Activated naive CD8-positive, alpha-beta T cell treated with anti-CD3 and anti-CD28 coated beads for 36 hours (primary cell): ENCODE data around the gene CRBN. TPM values are rescaled to one million over a fixed set of nuclear protein-coding genes. Genes with fewer than 3 reads are reported as not detected.

Source experiments
- DNase-seq: peaks from one replicate; pipeline ENCODE4 v3.0.0; 2021
- H3K27ac Mint-ChIP-seq: one replicate; pipeline ENCODE4 v1.8.0; 2022; ENCODE audit warnings: mild to moderate bottlenecking, moderate library complexity, mixed read lengths
- H3K27me3 Mint-ChIP-seq: one replicate; pipeline ENCODE4 v1.8.0; 2022; ENCODE audit warnings: mild to moderate bottlenecking, mixed read lengths
- H3K36me3 Mint-ChIP-seq: one replicate; pipeline ENCODE4 v1.8.0; 2021; ENCODE audit warnings: mild to moderate bottlenecking, mixed read lengths
- H3K4me1 Mint-ChIP-seq: one replicate; pipeline ENCODE4 v1.8.0; 2021; ENCODE audit warnings: mixed read lengths
- H3K4me3 Mint-ChIP-seq: one replicate; pipeline ENCODE4 v1.8.0; 2022; ENCODE audit warnings: mild to moderate bottlenecking, moderate library complexity, mixed read lengths
- H3K9me3 Mint-ChIP-seq: one replicate; pipeline ENCODE4 v1.8.0; 2022; ENCODE audit warnings: mixed read lengths
- total RNA-seq, 2 experiments: library from RNA; stranded (reverse); gene quantifications; one replicate each; pipeline ENCODE4 v1.2.3, GENCODE V29; 2021

The CRBN gene
- total RNA-seq, 2 experiments from 2014 or later = 37.7 to 43.6 TPM

DNA sequence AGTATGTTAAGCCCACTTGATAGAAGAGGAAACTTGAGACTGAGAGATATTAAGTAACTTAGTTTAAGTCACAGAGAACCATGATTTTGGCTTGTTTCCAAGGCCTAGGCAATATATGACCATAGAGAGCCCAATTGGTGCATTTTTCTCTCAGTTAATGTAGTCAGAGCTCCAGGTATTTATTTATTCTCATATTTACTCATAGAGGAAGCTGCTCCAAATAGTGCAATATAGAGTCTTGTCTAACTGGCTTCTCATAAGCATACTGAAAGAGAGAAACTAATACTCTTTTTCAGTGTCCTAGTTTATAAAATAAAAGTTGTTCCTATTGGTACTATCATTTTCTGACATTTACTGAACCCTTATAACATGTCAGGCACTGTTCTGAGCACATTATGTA lies 37.6 kb downstream of the CRBN start:
- H3K27ac Mint-ChIP-seq = no peak overlapping the region
- no peaks in the 10 kb centered on the region for H3K9me3 Mint-ChIP-seq
- DNase-seq = no peak
- H3K4me3 Mint-ChIP-seq = no peak overlapping the region
- H3K4me1 Mint-ChIP-seq = peaks cover 22% of the 10 kb centered on the region
- H3K27me3 Mint-ChIP-seq = no peaks in the 10 kb centered on the region
- H3K36me3 Mint-ChIP-seq = peaks cover 54% of the 10 kb centered on the region

DNA sequence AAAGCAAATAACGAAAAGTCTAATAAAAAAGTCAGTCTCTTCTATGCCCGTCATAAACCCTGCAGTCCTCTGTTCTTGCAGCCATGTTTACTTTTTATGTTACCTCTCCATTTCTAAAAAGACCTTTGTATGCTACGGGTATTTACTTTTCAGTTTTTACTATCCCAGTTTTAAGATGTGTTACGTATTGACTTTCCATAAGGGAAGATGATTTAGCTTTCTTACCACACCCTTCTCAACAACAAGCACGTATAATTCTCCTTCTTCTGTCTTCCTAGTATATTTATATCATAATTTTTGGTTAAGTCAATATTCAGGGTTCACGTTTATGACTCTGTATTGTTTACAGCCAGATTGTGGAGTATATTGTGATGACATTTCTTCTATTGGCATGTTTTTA lies 42.0 kb downstream of the CRBN start:
- no peak overlapping the region for H3K27ac Mint-ChIP-seq

DNA sequence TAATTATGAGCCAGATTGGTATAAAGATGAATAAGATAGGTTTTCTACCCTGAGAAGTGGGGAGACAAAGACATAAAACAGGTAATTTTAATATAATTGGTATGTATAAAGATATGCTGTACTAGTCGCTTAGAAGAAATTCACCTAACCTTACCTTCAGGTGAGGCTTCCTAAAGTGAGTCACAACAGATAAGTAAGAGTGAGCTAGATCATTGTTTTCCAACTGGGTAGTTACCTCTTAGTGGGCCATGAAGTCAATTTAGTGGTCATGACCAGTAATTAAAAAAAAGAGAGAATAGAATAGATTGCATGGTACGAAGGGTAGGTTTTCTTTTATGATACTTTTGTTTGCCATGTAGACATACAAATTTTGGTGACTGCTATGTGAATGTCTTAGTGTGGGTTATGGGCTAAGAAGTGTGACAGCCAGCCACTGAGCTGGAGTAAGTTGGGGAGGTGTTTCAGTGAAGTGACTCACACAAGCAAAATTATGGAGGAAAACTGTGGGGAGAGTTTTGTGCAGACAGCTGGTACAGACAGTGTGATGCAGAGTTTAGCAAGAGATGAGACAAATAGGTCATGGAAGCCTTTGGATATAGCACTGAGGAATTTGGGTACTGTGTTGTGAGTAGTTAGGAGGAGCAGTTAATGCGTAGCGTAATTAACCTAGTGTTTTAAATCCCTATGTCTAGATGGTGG lies 44.6 kb downstream of the CRBN start:
- H3K27ac Mint-ChIP-seq = peak overlapping the region; percentile 9
- H3K36me3 Mint-ChIP-seq = peaks cover 50% of the 10 kb centered on the region
- H3K4me1 Mint-ChIP-seq = peaks cover 48% of the 10 kb centered on the region
- DNase-seq = no peak
- no peaks in the 10 kb centered on the region for H3K9me3 Mint-ChIP-seq
- H3K4me3 Mint-ChIP-seq = no peak overlapping the region
- no peaks in the 10 kb centered on the region for H3K27me3 Mint-ChIP-seq

More for the DNA sequence above, 42.0 kb downstream of the CRBN start:
- Mint-ChIP-seq H3K9me3 (no peaks in the 10 kb centered on the region), H3K36me3 (peaks cover 45% of the 10 kb centered on the region), H3K27me3 (no peaks in the 10 kb centered on the region), H3K4me3 (no peak overlapping the region), H3K4me1 (peaks cover 45% of the 10 kb centered on the region)
- DNase-seq = no peak

DNA sequence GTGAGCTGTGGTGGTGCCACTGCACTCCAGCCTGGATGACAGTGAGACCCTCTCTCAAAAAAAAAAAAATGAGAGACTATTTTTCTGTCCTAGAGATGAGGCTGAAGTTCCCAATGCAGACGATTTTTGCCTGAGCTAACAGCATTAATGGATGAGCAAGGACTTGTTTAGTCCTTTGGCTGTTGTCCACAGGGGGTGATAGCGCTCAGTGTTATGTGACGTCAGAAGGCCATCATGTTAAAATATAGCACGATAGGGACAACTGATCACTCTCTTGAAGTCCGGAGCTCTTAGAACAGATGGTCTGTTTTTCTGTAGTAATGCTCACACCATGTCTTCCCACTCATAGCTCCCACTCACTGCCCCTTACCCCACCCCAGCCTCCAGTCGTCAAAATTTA lies 46.0 kb downstream of the CRBN start:
- Mint-ChIP-seq H3K4me3 (peak overlapping the region; percentile 25), H3K4me1 (peaks cover 50% of the 10 kb centered on the region), H3K27me3 (no peaks in the 10 kb centered on the region), H3K27ac (peak overlapping the region; percentile 76), H3K36me3 (peaks cover 54% of the 10 kb centered on the region), H3K9me3 (no peaks in the 10 kb centered on the region)
- DNase-seq = no peak

DNA sequence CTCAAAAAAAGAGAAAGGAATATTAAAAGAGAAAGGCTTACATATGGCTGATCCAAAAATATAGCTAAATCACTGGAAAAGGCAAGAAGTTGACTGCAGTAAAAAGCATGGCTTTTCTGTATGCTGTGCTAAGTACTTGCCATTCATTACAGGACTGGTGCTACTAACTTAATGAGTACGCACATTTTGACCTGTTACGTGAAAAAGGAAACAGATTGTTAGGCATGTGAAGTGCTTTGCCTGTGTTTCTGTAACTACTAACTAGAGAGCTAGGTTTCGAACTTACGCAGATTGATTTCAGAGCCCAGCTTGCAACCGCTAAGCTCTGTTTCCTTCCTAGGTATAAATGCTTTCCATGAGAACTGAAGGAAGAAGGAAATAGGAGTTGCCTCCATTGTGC lies 49.9 kb downstream of the CRBN start:
- Mint-ChIP-seq H3K9me3 (no peaks in the 10 kb centered on the region), H3K4me1 (peaks cover 41% of the 10 kb centered on the region), H3K27me3 (no peaks in the 10 kb centered on the region), H3K27ac (no peak overlapping the region), H3K4me3 (no peak overlapping the region), H3K36me3 (peaks cover 57% of the 10 kb centered on the region)
- no peak for DNase-seq

DNA sequence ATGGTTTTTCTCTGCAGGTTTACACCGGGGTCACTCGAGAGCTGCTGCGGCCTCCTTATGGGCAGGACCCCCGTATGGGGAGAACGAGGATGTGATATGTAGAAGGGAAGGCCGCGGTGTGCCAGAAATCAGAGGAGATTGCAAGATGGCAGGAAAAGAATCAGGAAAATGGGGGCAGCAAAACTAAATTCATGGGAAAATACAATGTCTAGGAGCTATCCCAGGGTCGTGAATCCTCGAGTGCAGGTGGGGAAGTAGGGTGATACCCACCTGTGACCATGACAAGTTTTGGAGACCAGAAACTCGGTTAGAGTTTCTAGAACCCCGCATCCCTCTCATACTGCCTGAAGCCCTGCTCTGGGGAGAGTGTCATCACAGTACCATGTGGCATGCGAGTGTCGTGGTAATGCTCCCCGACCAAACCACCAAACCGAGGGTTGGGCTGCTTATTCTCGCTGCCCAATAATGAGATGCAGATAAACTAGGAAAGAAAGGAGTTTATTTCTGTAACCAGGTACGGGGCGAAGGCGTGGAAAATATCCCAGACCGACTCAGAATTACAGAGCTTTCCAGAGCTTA lies 52.0 kb downstream of the CRBN start:
- Mint-ChIP-seq H3K9me3 (no peaks in the 10 kb centered on the region), H3K4me1 (peaks cover 24% of the 10 kb centered on the region), H3K36me3 (peaks cover 45% of the 10 kb centered on the region), H3K27me3 (no peaks in the 10 kb centered on the region), H3K4me3 (peak overlapping the region; percentile 97), H3K27ac (peak overlapping the region; percentile 99)
- DNase-seq = peak; percentile 31

DNA sequence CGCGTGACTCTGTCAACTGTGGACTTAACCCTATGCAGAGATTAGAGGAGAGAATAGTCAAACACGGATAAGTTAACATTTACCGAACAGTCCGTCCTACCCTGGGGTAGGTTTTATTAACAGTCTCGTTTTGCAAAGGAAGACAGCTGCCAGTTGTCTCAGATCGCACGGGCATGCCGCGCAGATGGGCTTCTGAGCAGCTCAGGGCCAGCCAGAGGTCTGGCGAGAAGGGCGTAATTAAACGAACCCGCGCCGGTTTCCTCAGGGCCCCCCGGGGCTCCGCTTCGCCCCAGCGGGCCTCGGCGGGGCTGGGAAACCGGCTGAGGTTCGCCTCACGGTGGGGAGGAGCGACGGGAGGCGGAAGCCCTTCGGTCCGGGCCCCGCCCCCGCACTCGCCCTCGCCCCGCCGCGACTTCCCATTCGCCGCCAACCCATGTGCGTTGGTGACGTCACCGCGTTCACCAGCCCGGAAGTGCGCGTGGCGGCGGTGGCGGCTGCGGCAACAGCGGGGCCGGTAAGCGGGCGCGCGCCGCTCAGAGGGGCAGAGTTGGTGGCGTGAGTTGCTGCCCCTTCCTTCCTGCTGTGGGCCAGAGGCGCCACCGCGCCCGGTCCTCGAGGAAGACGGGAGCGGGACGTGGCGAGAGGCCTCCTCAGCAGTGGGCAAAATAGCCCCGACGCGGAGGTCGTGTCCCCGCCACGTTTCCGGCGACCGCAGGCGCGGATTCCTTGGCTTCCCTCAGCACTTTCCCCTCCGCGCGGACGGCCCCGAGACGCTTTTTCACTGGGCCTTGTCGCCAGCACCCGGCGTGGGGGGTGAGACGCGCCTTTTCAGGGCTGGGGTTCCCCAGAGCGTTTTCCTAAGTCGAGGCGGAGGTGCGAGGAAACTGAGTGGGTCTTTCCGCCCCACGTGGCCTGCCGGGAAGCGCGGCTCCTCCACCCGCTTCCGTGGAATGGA lies 52.7 kb downstream of the CRBN start, which contains the start of gene TRNT1:
TRNT1 (plus strand) TSS at position 464 of the 955 bp plus-strand sequence. CDS start 2,101 bp downstream, outside the sequence.
- Mint-ChIP-seq H3K27ac (peak within 1 kb of the TSS; percentile 99), H3K9me3 (no peaks in the 10 kb centered on the region), H3K4me3 (peak within 1 kb of the TSS; percentile 97), H3K36me3 (peaks cover 45% of the 10 kb centered on the region), H3K4me1 (peaks cover 24% of the 10 kb centered on the region), H3K27me3 (no peaks in the 10 kb centered on the region)
- DNase-seq = peak; percentile 96

DNA sequence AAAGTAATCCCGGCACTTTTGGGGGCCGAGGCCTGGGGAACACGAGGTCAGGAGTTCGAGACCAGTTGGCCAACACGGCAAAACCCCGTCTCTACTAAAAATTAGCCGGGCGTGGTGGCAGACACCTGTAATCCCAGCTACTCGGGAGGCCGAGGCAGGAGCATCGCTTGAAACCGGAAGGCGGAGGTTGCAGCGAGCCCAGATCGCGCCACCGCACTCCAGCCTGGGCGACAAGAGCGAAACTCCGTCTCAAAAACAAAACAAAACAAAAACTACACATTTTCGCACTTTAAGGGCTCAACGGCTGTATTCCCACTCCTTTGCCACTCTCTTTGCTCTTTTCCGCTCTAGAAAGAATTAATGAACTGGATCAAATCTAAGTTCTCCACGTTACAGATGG lies 53.5 kb downstream of the CRBN start:
- H3K9me3 Mint-ChIP-seq = no peaks in the 10 kb centered on the region
- DNase-seq = no peak
- H3K27me3 Mint-ChIP-seq = no peaks in the 10 kb centered on the region
- peak overlapping the region; percentile 99 for H3K27ac Mint-ChIP-seq
- peaks cover 40% of the 10 kb centered on the region for H3K36me3 Mint-ChIP-seq
- peaks cover 22% of the 10 kb centered on the region for H3K4me1 Mint-ChIP-seq
- peak overlapping the region; percentile 97 for H3K4me3 Mint-ChIP-seq

DNA sequence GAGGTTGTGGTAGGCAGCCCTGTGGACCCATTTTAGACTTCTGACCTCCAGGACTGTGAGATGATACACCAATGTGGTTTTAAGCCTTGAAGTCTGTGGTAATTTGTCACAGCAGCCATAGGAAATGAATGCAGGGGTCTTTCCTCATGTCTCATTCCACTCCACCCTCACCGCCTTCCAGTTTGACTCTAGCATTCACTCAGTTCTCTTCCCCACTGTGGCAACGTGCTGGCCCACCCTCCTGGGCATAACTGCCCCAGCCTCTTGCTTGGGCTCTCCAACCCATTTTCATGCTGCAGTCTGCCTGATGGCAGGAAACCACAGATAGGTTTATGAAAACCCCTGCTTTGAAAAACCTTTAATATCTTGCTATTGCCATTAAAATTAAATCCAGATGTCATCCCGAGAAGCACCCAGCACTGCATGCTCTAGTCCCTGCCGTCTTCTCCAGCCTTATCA lies 60.1 kb downstream of the CRBN start:
- Mint-ChIP-seq H3K9me3 (no peaks in the 10 kb centered on the region), H3K27ac (no peak overlapping the region), H3K36me3 (no peaks in the 10 kb centered on the region), H3K4me1 (no peaks in the 10 kb centered on the region), H3K4me3 (no peak overlapping the region), H3K27me3 (no peaks in the 10 kb centered on the region)
- no peak for DNase-seq

DNA sequence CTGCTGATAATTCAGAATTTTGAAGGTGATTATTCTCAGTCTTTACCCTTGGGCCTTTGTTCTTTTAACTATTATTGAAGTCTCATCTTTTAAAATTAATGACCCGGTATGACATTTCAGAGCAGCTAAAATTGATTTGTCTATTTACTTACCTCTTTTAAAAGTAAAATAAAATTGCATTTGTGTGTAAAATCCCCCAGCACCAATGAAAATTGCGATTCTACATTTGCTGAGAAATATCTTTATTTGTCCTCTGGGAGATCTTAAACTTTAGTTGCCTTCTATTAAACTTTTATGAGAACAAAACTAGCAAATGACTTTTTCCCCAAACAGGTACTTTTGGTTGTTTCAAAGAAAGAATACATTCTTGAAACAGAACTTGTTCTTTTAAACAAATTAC lies 61.8 kb downstream of the CRBN start:
- H3K27ac Mint-ChIP-seq = no peak overlapping the region
- H3K9me3 Mint-ChIP-seq = no peaks in the 10 kb centered on the region
- DNase-seq = no peak
- H3K4me1 Mint-ChIP-seq = no peaks in the 10 kb centered on the region
- H3K27me3 Mint-ChIP-seq = no peaks in the 10 kb centered on the region
- H3K4me3 Mint-ChIP-seq = no peak overlapping the region
- H3K36me3 Mint-ChIP-seq = no peaks in the 10 kb centered on the region

DNA sequence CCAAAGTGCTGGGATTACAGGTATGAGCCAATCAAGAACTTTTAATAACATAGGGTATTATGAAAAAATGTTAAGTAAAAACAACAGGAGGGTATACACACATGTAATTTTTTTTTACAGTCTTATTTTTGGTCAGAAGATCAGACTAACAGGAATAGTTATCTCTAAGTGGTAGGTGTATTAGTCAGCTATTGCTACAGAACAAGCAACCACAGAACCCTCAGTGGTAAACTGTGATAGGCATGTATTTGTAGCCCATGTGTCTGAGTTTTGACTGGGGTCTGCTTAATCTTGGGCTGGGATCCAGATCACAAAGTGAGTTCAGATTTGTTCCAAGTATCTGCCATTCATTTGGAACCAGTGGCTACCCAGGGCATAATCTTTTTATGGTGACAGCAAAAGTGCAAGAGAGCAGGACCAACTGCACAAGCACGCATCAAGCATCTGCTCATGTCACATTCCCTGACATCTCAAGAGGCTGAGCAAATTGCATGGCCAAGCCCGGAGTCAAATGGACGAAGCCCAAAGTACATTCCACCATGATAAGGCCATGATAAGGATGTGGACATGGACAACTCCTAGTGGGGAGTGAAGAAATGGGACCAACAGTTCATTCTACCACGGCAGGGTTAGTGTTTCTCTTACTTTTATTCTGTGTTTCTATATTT lies 66.3 kb downstream of the CRBN start:
- no peak for DNase-seq
- Mint-ChIP-seq H3K4me1 (peaks cover 4% of the 10 kb centered on the region), H3K9me3 (no peaks in the 10 kb centered on the region), H3K4me3 (no peak overlapping the region), H3K36me3 (no peaks in the 10 kb centered on the region), H3K27ac (no peak overlapping the region), H3K27me3 (peaks cover 5% of the 10 kb centered on the region)

DNA sequence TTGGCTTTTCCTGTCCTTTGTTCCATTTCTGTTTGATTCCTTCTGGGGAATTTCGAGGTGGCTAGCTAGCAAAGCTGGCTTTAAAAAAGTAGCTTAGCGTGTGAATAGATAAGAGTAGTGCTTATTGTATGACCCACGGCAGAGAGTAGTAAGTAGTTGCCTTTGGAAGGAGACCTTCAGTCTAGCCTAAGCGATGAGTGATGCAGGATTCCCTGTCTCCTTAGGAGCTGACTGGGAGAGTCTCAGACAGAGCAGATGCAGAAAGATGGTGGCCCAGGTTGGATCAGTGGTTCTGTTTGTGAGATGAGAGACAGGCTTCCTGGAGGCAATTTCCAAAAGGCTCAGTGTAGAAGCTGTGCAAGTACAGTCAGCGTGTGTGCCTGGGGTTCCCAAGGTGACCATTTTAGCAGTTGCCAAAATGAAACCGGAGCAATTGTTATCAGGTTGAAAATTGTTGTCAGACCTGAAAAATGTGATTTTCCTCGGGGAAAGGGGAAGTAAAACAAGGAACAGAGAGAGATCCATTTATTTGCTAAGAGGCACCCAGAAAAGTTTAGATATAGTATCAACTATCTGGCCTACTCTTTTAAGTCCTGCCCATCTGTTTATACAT lies 68.6 kb downstream of the CRBN start:
- H3K27ac Mint-ChIP-seq = no peak overlapping the region
- H3K36me3 Mint-ChIP-seq = no peaks in the 10 kb centered on the region
- DNase-seq = no peak
- no peaks in the 10 kb centered on the region for H3K9me3 Mint-ChIP-seq
- peaks cover 14% of the 10 kb centered on the region for H3K27me3 Mint-ChIP-seq
- peaks cover 4% of the 10 kb centered on the region for H3K4me1 Mint-ChIP-seq
- H3K4me3 Mint-ChIP-seq = no peak overlapping the region

DNA sequence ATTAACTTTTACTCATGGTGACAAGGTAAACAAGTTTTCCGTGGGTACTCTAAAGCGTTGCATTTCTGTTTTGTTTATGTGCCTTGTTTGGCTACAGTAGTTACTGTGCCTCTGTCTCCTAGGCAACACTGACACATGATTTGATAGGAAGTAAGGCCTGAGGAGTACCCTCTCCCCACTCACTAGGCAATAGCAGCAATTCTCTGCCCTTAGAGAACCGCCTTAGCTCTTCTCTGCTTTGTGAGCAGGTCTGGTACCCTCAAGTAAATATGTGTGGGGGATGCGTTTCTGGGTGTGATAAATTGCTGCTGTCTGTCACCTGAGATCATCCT lies 69.2 kb downstream of the CRBN start, which contains the start of gene IL5RA:
IL5RA (minus strand) TSS at position 76 of the 332 bp plus-strand sequence. CDS start 5,390 bp downstream, outside the sequence.
- H3K27ac Mint-ChIP-seq = no peak within 1 kb of the TSS
- DNase-seq = no peak

More for the DNA sequence above, 69.2 kb downstream of the CRBN start, which contains the start of gene IL5RA:
- peaks cover 17% of the 10 kb centered on the region for H3K27me3 Mint-ChIP-seq
- peaks cover 4% of the 10 kb centered on the region for H3K4me1 Mint-ChIP-seq
- no peak within 1 kb of the TSS for H3K4me3 Mint-ChIP-seq
- no peaks in the 10 kb centered on the region for H3K9me3 Mint-ChIP-seq
- no peaks in the 10 kb centered on the region for H3K36me3 Mint-ChIP-seq
